ENCODE measurements around the gene FER1L5. TPM values are rescaled to one million over a fixed set of nuclear protein-coding genes. Genes with fewer than 3 reads are reported as not detected.

Gene FER1L5
- total RNA-seq, 4 donors from 2014 or later: under 0.01 TPM; not detected in 3

- H3K4me3 ChIP-seq: peak within 1 kb of the TSS; percentile 73 to 93 (median 84)
- peak within 1 kb of the TSS; percentile 75 to 86 (median 81) for H3K27ac ChIP-seq (replicated peaks in 1 of 4)
- WGBS: 0% methylated on average over 20 of the region's 43 CpGs
- peaks cover 30 to 55% (median 44%) of the 10 kb centered on the region in 4 donors for H3K4me1 ChIP-seq
- H3K36me3 ChIP-seq: peaks cover 0 to 6% (median 0%) of the 10 kb centered on the region in 4 donors
- peak; percentile 100 for DNase-seq (ENCODE audit: extremely low spot score)
- no peaks in the 10 kb centered on the region for H3K9me3 ChIP-seq
- intact Hi-C loops (cut with DNase I): loop anchor here (2.0 to 5.0 kb wide), 2 partner anchors 21 to 103 kb away; partner anchors contain the start of genes CNNM4 and KANSL3
- no peaks in the 10 kb centered on the region for H3K27me3 ChIP-seq
- TF ChIP-seq POLR2A (IDR thresholded peaks at IDR 0.05; ENCODE audit: low read depth): no peak
- peak; percentile 66 to 78 for TF ChIP-seq POLR2AphosphoS5 (IDR thresholded peaks at IDR 0.05)
Observed at GRCh38 chr2:96739633-96740428, 97.3 kb downstream of the FER1L5 start, which contains the start of gene LMAN2L. TSS of gene LMAN2L (minus strand) at chr2:96740064. CDS start at chr2:96740040, 24 bp downstream.

- Histone ChIP-seq H3K9me3 (no peaks in the 10 kb centered on the region), H3K4me1 (peaks cover 0 to 8% (median 0%) of the 10 kb centered on the region in 4 donors), H3K27me3 (no peaks in the 10 kb centered on the region), H3K4me3 (no peak overlapping the region), H3K27ac (replicated peaks in 1 of 4) (no peak overlapping the region), H3K36me3 (no peaks in the 10 kb centered on the region)
- 56% methylated on average over 6 of the region's 6 CpGs for WGBS
- intact Hi-C loops (cut with DNase I): no loop called here
- no peak for DNase-seq (ENCODE audit: extremely low spot score)
- no peak for TF ChIP-seq EP300 (IDR thresholded peaks at IDR 0.05)
- no peak for TF ChIP-seq POLR2AphosphoS5 (IDR thresholded peaks at IDR 0.05)
- no peak for TF ChIP-seq CTCF (IDR thresholded peaks at IDR 0.05)
- TF ChIP-seq POLR2A (IDR thresholded peaks at IDR 0.05; ENCODE audit: low read depth): no peak
Observed at GRCh38 chr2:96747061-96747617, 104.6 kb downstream of the FER1L5 start.

- TF ChIP-seq CTCF (IDR thresholded peaks at IDR 0.05): no peak
- TF ChIP-seq EP300 (IDR thresholded peaks at IDR 0.05): no peak
- TF ChIP-seq POLR2A (IDR thresholded peaks at IDR 0.05; ENCODE audit: low read depth): no peak
- TF ChIP-seq POLR2AphosphoS5 (IDR thresholded peaks at IDR 0.05): no peak
- Histone ChIP-seq H3K4me1 (peaks cover 0 to 8% (median 0%) of the 10 kb centered on the region in 4 donors), H3K4me3 (no peak overlapping the region), H3K36me3 (no peaks in the 10 kb centered on the region), H3K9me3 (no peaks in the 10 kb centered on the region), H3K27me3 (no peaks in the 10 kb centered on the region), H3K27ac (replicated peaks in 1 of 4) (no peak overlapping the region)
- no peak for DNase-seq (ENCODE audit: extremely low spot score)
- 88% methylated on average over 9 of the region's 9 CpGs for WGBS
- intact Hi-C loops (cut with DNase I): no loop called here
Observed at GRCh38 chr2:96751800-96752199, 109.2 kb downstream of the FER1L5 start.

- H3K4me3 ChIP-seq: no peak overlapping the region
- intact Hi-C loops (cut with DNase I): no loop called here
- TF ChIP-seq EP300 (IDR thresholded peaks at IDR 0.05) (no peak), CTCF (IDR thresholded peaks at IDR 0.05) (no peak), POLR2A (IDR thresholded peaks at IDR 0.05; ENCODE audit: low read depth) (no peak), POLR2AphosphoS5 (IDR thresholded peaks at IDR 0.05) (no peak)
- 73% methylated on average over 7 of the region's 7 CpGs for WGBS
- no peak overlapping the region for H3K27ac ChIP-seq (replicated peaks in 1 of 4)
- no peak for DNase-seq (ENCODE audit: extremely low spot score)
- H3K4me1 ChIP-seq: no peaks in the 10 kb centered on the region
- H3K27me3 ChIP-seq: no peaks in the 10 kb centered on the region
- H3K36me3 ChIP-seq: no peaks in the 10 kb centered on the region
- H3K9me3 ChIP-seq: no peaks in the 10 kb centered on the region
Observed at GRCh38 chr2:96753661-96754282, 111.2 kb downstream of the FER1L5 start.

GRCh38 chr2:96754317-96754716 is 111.8 kb downstream of the FER1L5 start:
- intact Hi-C loops (cut with DNase I): no loop called here

More at GRCh38 chr2:96754317-96754716, 111.8 kb downstream of the FER1L5 start:
- no peak for TF ChIP-seq CTCF (IDR thresholded peaks at IDR 0.05)
- no peak for TF ChIP-seq EP300 (IDR thresholded peaks at IDR 0.05)
- no peak for TF ChIP-seq POLR2A (IDR thresholded peaks at IDR 0.05; ENCODE audit: low read depth)
- no peak for TF ChIP-seq POLR2AphosphoS5 (IDR thresholded peaks at IDR 0.05)
- no peaks in the 10 kb centered on the region for H3K4me1 ChIP-seq
- no peaks in the 10 kb centered on the region for H3K27me3 ChIP-seq
- DNase-seq (ENCODE audit: extremely low spot score): no peak
- no peak overlapping the region for H3K27ac ChIP-seq (replicated peaks in 1 of 4)
- no peaks in the 10 kb centered on the region for H3K9me3 ChIP-seq
- H3K36me3 ChIP-seq: no peaks in the 10 kb centered on the region
- H3K4me3 ChIP-seq: no peak overlapping the region

Data from esophagus muscularis mucosa (tissue), 4 donors.